ENCODE measurements around the gene LRMDA. TPM values are rescaled to one million over a fixed set of nuclear protein-coding genes. Genes with fewer than 3 reads are reported as not detected.

Gene LRMDA
- total RNA-seq, 1 donor from 2014 or later, result 19.4 TPM

DNA sequence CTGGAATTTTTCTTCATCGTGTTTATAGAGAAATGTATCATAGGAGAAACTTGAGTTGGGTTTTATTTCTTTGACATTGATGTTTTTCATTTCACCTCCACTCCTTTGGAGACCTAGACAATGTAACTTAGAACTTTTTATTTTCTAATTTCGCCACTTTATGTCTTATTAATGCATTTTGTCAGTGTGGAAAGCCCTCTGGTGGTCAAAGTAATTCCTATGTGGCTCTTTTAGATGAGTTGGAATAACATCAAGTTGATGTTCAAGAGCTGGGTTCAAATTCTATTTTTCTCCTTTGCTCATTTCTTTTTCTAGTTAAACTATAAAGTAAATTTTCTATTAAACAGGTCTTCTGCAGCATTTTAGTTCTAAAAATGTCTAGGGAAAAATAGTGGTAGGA lies 478.6 kb downstream of the LRMDA start:
- Mint-ChIP-seq H3K36me3 (ENCODE audit: low read depth, unreplicated experiment) (no peaks in the 10 kb centered on the region), H3K9me3 (ENCODE audit: unreplicated experiment) (no peaks in the 10 kb centered on the region)
- DNase-seq (ENCODE audit: low spot score), result no peak

DNA sequence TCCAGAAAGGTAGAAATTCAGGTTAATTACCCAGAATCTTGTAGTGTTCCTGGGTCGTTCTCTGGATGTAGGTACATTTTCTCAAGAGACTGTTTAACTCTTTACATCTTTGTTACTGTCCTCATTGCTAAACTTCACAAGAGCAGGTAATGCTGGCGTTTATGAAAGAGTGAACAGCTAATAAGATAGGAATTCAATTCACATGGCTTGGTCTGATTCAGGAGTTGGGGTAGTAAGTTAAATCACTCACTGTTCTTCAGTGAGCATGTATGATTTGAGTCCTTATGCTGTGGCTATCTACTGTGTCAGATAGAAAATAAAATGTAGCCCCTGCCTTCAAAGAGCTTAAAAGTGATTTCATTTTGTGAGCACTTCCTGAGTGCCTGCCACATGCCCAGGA lies 480.0 kb downstream of the LRMDA start:
- Mint-ChIP-seq H3K4me1 (ENCODE audit: unreplicated experiment) (no peaks in the 10 kb centered on the region), H3K27me3 (ENCODE audit: unreplicated experiment) (no peaks in the 10 kb centered on the region), H3K36me3 (ENCODE audit: low read depth, unreplicated experiment) (no peaks in the 10 kb centered on the region), H3K9me3 (ENCODE audit: unreplicated experiment) (no peaks in the 10 kb centered on the region), H3K27ac (ENCODE audit: unreplicated experiment) (no peak overlapping the region), H3K4me3 (ENCODE audit: unreplicated experiment) (no peak overlapping the region)
- TF ChIP-seq, protein P1, sequence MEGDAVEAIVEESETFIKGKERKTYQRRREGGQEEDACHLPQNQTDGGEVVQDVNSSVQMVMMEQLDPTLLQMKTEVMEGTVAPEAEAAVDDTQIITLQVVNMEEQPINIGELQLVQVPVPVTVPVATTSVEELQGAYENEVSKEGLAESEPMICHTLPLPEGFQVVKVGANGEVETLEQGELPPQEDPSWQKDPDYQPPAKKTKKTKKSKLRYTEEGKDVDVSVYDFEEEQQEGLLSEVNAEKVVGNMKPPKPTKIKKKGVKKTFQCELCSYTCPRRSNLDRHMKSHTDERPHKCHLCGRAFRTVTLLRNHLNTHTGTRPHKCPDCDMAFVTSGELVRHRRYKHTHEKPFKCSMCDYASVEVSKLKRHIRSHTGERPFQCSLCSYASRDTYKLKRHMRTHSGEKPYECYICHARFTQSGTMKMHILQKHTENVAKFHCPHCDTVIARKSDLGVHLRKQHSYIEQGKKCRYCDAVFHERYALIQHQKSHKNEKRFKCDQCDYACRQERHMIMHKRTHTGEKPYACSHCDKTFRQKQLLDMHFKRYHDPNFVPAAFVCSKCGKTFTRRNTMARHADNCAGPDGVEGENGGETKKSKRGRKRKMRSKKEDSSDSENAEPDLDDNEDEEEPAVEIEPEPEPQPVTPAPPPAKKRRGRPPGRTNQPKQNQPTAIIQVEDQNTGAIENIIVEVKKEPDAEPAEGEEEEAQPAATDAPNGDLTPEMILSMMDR (IDR thresholded peaks at IDR 0.05; ENCODE audit: unreplicated experiment), result no peak
- DNase-seq (ENCODE audit: low spot score), result no peak

More for the DNA sequence above, 478.6 kb downstream of the LRMDA start:
- Mint-ChIP-seq H3K4me3 (ENCODE audit: unreplicated experiment) (no peak overlapping the region), H3K27ac (ENCODE audit: unreplicated experiment) (no peak overlapping the region), H3K4me1 (ENCODE audit: unreplicated experiment) (no peaks in the 10 kb centered on the region), H3K27me3 (ENCODE audit: unreplicated experiment) (peaks cover 3% of the 10 kb centered on the region)
- TF ChIP-seq, protein P1 (IDR thresholded peaks at IDR 0.05; ENCODE audit: unreplicated experiment), result peak; percentile 61

DNA sequence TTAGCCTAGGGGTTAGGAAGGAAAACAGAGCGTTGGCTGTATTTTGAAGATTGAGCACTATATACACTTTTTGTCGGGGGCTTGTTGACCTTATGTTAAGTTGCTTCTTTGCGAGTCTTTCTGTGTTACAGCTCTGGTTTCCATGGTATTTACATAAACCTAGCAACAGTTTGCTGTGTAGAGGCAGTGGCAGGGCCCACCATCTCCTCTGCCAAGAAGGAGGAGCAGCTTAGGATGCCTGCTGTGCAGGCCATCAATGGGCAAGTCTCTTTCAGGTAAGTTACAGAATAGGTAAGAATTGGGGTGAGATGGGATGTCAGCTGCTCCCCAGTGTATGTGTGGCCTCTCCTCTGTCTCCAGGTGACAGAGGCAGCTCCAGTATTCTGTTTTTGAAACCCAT lies 485.5 kb downstream of the LRMDA start:
- DNase-seq (ENCODE audit: low spot score), result no peak
- H3K36me3 Mint-ChIP-seq (ENCODE audit: low read depth, unreplicated experiment), result no peaks in the 10 kb centered on the region
- TF ChIP-seq, protein P1 (IDR thresholded peaks at IDR 0.05; ENCODE audit: unreplicated experiment), result no peak
- H3K9me3 Mint-ChIP-seq (ENCODE audit: unreplicated experiment), result no peaks in the 10 kb centered on the region
- peaks cover 3% of the 10 kb centered on the region for H3K27me3 Mint-ChIP-seq (ENCODE audit: unreplicated experiment)
- H3K27ac Mint-ChIP-seq (ENCODE audit: unreplicated experiment), result no peak overlapping the region
- no peak overlapping the region for H3K4me3 Mint-ChIP-seq (ENCODE audit: unreplicated experiment)
- peaks cover 21% of the 10 kb centered on the region for H3K4me1 Mint-ChIP-seq (ENCODE audit: unreplicated experiment)

DNA sequence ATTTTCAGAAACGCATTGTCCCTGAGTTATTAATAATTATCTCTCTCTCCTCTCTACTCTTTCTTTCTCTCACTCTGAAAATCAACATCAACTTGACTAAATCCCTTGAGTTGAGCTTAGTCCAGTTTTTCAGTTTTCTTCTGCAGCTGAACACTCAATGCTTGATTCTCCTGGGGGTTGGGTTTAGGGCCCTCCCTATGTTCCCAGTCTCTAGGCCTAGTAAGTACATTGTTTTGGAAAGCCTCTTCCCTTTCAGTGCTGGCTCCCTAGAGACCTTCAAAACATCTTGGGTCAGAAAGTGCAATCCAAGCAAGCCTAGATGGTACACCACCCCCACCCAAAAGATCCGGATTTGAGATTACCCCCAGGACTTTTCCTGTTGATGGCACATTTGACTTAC lies 488.5 kb downstream of the LRMDA start:
- DNase-seq (ENCODE audit: low spot score), result no peak

DNA sequence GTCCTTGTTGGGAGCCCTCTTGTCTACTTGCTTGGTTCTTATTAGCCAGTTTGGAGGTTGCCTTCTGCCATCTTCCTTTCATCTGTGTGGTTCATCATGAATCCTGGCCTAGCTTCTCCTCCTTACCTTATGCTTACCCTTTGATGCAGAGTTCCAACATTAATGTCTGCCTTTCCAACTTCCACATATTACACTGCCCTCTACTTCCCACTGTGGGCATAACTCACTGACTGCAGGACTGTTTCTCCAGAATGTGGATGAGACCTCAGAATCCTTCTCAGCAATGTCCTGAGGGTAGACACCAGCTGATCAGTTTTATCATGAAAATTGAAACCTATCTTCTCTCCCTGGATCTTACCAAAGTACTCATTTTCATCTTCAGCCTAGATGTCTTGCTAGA lies 491.0 kb downstream of the LRMDA start:
- TF ChIP-seq, protein P1 (IDR thresholded peaks at IDR 0.05; ENCODE audit: unreplicated experiment), result no peak
- no peak for DNase-seq (ENCODE audit: low spot score)
- H3K4me1 Mint-ChIP-seq (ENCODE audit: unreplicated experiment), result peaks cover 60% of the 10 kb centered on the region
- H3K27me3 Mint-ChIP-seq (ENCODE audit: unreplicated experiment), result peaks cover 3% of the 10 kb centered on the region
- H3K9me3 Mint-ChIP-seq (ENCODE audit: unreplicated experiment), result no peaks in the 10 kb centered on the region
- no peak overlapping the region for H3K27ac Mint-ChIP-seq (ENCODE audit: unreplicated experiment)
- H3K4me3 Mint-ChIP-seq (ENCODE audit: unreplicated experiment), result no peak overlapping the region
- H3K36me3 Mint-ChIP-seq (ENCODE audit: low read depth, unreplicated experiment), result no peaks in the 10 kb centered on the region

More for the DNA sequence above, 488.5 kb downstream of the LRMDA start:
- no peak overlapping the region for H3K4me3 Mint-ChIP-seq (ENCODE audit: unreplicated experiment)
- H3K4me1 Mint-ChIP-seq (ENCODE audit: unreplicated experiment), result peaks cover 48% of the 10 kb centered on the region
- H3K36me3 Mint-ChIP-seq (ENCODE audit: low read depth, unreplicated experiment), result no peaks in the 10 kb centered on the region
- no peak overlapping the region for H3K27ac Mint-ChIP-seq (ENCODE audit: unreplicated experiment)
- no peaks in the 10 kb centered on the region for H3K9me3 Mint-ChIP-seq (ENCODE audit: unreplicated experiment)
- peaks cover 3% of the 10 kb centered on the region for H3K27me3 Mint-ChIP-seq (ENCODE audit: unreplicated experiment)
- TF ChIP-seq, protein P1 (IDR thresholded peaks at IDR 0.05; ENCODE audit: unreplicated experiment), result no peak
